ENCODE data around the gene RETN.

Gene RETN

GRCh38 chr19:7685546-7686445 is 16.9 kb downstream of the RETN start:
- DNase-seq: no peak

DNA sequence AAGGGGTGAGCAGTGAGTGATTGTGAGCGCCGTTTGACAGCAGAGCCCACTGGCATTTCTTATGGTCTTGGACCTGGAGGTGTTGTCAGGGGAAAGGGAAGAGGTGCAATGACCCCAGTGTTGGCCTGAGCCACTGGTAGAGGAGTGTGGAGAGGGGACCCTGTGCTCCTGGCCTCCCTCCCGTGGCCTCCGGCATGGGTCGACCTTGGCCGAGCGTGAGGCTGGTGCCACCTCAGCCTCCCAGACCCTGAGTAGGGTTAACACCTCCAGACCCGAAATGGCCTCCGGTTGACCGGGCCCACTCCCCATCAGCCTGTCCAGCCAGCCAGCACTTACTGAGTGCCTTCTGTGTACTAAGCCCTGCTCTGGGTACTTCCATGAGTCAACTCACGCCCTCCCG is 18.3 kb downstream of the RETN start:
- no peak for DNase-seq

DNA sequence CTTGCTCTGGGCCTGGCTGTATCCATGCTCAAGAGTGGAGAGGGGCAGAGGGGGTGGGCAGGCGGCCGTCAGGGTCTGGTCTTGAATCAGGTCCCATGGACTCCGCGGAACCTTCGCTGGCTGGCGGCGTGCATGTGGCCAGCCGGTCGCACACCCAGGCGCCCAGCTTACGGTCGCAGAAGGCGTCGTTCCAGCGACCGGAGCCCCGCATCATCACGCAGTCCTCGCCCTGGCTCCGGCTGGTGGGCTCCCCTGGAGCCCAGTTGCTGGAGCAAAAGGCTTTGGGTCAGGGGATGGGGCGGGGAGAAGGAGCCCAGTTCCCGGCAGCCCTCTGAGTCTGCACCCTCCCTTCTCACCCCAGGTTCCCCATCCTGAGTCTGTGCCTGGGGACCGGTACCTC is 20.3 kb downstream of the RETN start:
- no peak for DNase-seq

DNA sequence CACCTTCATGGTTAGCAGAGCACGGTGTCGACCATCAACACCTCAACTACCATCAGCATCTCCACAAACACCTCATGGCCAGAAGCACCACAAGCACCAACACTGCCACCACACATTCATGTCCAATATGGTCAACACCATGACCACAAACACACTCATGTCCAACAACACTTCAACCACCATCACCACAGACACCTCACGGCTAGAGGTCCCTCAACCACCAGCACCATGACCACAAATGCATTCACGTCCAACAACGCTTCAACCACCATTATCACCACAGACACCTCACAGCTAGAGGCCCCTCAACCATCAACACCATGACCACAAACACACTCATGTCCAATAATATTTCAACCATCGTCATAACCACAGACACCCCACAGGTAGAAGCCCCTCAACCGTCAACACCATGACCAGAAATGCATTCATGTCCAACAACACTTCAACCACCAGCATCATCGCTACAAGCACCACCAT is 22.0 kb downstream of the RETN start:
- DNase-seq: no peak

- peak; percentile 15 for DNase-seq
Observed at GRCh38 chr19:7691497-7691896, 22.6 kb downstream of the RETN start.

- DNase-seq: peak; percentile 31
Observed at GRCh38 chr19:7692417-7693088, 23.7 kb downstream of the RETN start.

DNA sequence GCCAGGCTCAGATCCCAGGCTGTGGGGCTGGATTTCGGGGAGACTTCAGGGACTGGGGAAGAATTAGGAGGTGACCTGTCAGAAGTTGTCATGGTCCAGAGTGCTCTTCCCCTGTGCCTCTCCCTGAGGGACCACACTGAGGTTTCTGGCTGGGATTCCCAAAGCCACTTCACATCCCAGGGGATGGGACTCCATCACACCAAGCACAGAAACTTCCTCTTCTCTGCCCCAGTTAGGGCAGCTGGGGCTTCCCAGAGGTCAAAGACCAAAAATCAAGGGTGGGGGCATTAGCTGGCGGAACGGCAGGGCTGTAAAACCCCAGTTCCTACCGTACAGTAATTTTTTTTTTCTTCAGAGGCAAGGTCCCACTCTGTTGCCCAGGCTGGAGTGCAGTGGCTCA is 25.6 kb downstream of the RETN start:
- no peak for DNase-seq

GRCh38 chr19:7697721-7698287 is 29.0 kb downstream of the RETN start:
- no peak for DNase-seq

DNA sequence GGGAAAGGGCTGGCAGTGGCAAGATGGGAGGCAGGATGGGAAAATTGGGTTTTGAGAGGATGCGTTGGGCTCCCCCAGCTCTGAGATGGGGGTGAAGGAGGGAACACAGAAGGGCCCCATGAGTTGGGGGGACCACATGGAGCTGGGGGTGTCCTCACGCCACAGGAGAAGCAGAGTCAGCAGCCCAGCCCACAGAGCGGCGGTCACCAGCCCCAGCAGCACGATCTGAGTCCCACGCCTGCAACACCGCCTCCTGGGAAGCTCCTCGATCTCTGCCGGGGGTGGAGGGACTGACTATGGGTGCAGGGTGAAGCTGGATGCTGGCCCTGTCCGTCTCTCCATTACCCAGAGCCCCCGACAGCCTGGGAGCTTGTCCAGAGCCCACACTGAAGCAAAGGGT is 29.7 kb downstream of the RETN start:
- DNase-seq: no peak

GRCh38 chr19:7699003-7699402 is 30.2 kb downstream of the RETN start:
- no peak for DNase-seq

- peak; percentile 46 for DNase-seq
Observed at GRCh38 chr19:7699417-7700401, 30.9 kb downstream of the RETN start.

- DNase-seq: no peak
Observed at GRCh38 chr19:7701049-7701653, 32.3 kb downstream of the RETN start.

- DNase-seq: no peak
Observed at GRCh38 chr19:7701654-7702457, 33.0 kb downstream of the RETN start, which contains the start of gene FCER2. Gene FCER2 (minus strand): TSS chr19:7702131. CDS start chr19:7699760, 2,371 bp downstream.

GRCh38 chr19:7703332-7703731 is 34.5 kb downstream of the RETN start:
- DNase-seq: no peak

DNA sequence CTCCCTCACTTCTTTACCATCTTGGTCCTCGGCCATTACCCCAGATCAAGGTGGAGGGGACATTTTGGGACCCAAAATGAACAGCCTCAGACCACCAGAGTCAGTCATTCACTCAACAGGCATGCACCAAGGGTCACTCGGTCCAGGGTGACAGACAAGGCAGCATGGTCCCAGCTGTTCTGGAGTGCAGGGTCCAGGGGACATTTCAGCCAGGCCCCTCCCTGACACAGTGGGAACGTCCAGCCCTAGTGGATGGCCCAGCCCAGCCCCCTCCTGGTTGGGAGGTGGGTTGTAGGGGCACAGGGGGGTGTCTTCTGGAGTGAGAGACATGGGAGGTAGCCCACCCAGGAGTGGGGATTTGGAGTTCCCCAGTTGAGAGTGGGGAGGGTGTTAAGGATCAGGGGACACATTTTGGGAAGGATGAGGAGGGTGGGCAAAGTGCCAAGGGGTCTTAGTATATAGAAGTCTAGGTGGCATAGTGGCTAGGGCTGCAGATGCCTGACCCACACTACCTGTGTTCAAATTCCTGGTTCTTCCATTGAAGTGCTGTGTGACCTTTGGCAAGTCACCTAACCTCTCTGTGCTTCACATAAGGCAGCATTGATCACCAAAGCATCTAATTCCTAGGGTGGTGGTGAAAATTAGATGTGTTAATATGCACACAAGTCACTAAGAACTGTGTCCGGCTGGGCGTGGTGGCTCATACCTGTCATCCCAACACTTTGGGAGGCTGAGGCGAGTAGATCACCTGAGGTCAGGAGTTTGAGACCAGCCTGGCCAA is 35.6 kb downstream of the RETN start:
- DNase-seq: no peak

GRCh38 chr19:7705387-7706187 is 36.7 kb downstream of the RETN start:
- peak; percentile 77 for DNase-seq

DNA sequence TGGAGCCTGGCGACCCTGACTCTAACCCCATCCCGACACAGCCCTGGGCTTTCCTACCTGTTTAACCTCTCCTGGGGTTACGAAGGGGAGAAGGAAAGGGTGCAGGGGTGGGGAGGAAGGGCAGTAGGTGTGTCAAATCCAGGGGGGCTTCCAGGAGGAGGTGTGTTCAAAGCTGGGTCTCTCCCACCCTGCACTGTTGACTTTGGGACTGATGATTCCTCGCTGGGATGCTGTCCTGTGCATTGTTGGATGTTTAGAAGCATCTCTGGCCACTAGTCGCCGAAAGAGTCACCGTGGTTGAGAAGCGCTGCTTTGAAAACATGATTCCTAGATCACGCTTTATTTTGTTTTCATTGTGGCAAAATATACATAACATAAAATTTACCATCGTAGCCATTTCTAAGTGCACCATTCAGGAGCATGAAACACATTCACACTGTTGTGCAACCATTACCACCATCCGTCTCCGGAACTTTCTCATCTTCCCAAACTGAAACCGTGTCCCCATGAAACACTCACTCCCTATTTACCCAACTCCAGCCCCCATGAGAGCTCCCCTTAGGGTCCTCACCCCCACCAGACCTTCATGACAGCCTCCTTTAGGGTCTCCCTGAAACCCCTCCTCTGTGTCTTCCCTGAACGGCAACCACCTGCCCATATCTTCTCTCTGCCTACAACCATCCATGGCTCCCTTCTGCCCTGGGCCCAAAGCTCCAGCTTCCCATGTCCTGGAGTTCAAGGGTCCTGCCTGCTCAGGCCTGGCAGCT is 37.5 kb downstream of the RETN start:
- no peak for DNase-seq

GRCh38 chr19:7706955-7707456 is 38.2 kb downstream of the RETN start:
- DNase-seq: no peak

All from activated CD4-positive, alpha-beta T cell treated with anti-CD3 and anti-CD28 coated beads, Interleukin-2, Interleukin-6, amounts not matched to agents 100 ng/mL and 50 ng/mL, durations not matched to agents 16 hours and 8 hours (primary cell).